GM19238 (cell line): ENCODE measurements around the gene PIWIL1.
A peak's percentile ranks its signal among the peaks of the same experiment; 100 is the strongest.

Experiments used
- DNase-seq: peaks from one replicate; pipeline ENCODE4 v3.0.0; 2011; ENCODE audit warnings: low spot score; ENCODE audit not compliant: insufficient read length

The PIWIL1 gene

GRCh38 chr12:130337488-130338303 lies at the start of gene PIWIL1:
Gene PIWIL1 (plus strand): TSS chr12:130337887. CDS start chr12:130342592, 4,705 bp downstream.
- no peak for DNase-seq

GRCh38 chr12:130288206-130288605 lies 49.5 kb upstream of the PIWIL1 start:
- no peak for DNase-seq

GRCh38 chr12:130288691-130289090 lies 49.0 kb upstream of the PIWIL1 start:
- no peak for DNase-seq

DNA sequence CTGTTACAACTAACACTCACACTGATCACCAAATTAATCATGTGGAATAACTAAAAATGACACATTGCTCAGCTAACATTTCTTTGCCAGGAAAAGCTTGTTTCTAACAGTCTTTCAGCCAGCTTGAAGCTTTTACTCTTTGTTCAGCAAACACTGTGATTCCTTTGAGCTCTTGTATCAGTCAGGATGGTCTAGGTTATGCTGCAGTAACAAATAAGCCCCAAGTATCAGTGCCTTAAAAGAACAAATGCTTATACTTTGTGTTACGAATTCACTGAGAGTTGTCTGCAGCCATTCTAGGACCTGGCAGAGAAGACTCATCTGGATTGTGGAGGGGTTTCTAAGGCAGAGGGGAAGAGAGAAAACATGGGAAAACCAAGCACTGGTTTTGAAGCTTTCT lies 47.6 kb upstream of the PIWIL1 start:
- DNase-seq = no peak

- no peak for DNase-seq
Observed at GRCh38 chr12:130298322-130299021, 39.2 kb upstream of the PIWIL1 start.

- no peak for DNase-seq
Observed at GRCh38 chr12:130299574-130299973, 38.1 kb upstream of the PIWIL1 start.

DNA sequence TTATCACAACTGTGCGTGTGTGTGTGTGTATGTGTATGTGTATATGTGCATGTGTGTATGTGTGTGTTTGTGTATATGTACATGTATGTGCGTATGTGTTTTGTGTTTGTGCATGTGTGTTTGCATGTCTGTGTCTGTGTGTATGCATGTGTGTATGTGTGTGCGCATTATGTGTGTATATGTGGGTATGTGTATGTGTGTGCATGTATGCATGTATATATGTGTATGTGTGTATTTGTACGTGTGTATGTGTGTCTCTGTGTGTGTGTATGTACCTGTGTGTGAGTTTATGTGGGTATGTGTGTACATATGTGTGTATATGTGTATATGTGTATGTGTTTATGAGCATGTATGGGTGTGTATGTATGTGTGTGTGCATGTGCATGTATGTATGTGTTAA lies 37.6 kb upstream of the PIWIL1 start:
- DNase-seq = no peak

DNA sequence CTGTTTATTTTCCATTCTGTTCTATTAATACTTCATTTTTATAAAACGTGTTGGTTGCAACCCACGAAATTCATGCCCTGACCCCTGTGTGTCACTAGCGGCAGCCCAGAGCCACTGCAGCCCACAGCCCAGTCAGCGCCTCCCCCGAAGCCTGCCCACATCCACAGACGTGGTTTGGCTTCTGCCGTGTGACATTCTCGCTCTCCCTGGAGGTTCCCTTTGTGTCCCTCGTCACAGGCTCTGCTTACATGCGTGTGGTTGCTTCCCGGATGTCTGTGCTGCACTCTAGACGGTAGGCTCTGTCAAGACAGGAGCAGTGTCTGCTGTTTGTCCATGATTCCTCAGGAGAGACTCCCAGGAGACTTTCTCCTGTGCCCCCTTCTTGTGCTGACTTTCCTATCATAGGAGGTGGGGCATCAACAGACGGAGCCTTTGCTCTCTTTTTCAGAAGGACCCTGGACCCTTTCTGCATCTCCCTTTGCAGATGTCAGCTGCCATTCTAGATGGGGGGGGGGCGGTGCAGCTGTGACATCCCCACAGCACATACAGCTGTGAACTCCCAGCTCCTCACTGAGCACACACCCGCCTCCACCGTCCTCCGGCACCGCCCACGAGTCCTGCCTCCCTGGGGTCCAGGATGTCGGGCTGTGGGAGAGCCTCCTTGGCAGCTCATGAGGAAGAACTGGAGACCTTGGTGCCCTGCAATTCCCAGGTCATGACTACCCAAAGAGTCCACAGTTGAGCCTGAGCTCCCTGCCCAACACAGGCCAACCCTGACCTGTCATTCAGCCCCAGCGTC lies 36.8 kb upstream of the PIWIL1 start:
- no peak for DNase-seq

DNA sequence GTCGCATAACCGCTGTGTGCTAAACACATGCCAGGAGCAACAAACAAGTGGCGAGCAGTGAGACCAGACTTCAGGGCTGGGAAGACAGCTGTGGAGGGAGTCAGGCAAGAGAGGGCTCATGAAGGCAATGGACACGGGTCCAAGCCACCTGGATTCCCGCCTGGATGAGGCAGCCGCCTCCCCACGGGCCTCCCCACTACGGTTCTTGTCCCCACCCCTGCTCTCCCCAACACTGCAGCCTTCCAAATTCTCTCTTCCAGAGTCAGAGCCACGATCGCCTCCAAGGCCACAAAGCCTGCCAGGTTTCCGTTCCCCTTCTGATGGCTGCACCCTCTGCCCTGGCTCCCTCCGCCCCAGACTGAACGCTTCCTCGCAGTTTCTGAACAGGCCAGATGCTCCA lies 36.1 kb upstream of the PIWIL1 start:
- no peak for DNase-seq

- no peak for DNase-seq
Observed at GRCh38 chr12:130303781-130304180, 33.9 kb upstream of the PIWIL1 start.

DNA sequence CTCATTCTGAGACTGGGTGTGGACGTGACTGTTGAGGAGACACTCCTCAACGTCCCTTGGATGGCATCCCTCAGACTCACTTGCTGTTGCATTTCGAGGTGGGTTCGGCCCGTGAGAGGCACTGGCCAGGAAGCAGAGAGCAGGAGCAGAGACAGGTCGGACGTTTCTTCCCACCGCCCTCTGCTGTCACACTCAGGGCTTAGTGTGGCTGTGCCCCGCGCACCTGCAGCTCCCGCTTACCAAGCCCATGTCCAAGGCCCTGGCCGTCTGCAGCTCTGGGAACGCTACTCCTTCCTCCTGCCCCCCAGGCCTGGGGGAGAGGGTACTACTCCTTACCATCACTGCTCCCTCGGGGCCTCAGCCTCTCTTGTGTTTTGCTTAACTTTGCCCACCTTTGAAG lies 29.8 kb upstream of the PIWIL1 start:
- no peak for DNase-seq

- DNase-seq = no peak
Observed at GRCh38 chr12:130308393-130308792, 29.3 kb upstream of the PIWIL1 start.

DNA sequence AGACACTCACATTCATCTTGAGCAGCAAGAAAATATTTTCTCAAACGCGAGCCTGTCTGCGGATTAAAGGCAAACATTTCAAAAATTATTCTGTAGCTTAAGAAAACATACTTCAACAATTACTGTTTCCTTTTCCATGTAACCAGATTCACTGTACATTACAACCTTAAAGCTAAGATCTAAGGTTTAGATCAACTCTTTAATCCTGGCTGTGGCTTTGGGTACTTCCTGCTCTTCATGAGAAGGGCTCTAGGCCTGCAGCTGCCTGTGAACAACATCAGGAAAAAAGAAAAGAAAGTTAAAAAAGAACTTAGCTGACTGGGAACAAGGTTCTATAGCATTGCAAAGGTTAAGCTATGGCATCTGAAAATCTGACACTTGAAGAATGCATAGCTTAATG lies 21.4 kb upstream of the PIWIL1 start:
- DNase-seq = no peak

- DNase-seq = no peak
Observed at GRCh38 chr12:130320536-130320935, 17.2 kb upstream of the PIWIL1 start.

- DNase-seq = no peak
Observed at GRCh38 chr12:130322263-130322662, 15.4 kb upstream of the PIWIL1 start.

DNA sequence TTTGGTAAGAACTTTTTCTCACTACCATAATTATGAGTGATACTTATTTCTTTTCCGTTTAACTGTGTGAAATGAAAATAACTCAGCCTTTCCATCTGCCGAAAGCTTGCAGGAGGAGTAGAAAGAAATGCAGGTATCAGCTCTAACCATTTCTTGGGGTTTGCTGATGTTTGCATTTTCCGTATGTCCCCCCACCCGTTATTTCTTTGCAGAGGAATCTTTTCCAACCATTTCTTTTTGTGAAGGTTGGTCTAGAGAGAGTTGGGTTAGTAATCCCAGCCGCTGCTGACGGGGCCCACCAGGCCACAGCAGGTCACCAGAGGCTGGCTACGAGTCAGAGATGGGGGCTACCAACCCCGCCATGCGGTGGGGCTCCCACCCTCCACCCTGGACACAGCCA lies 7.0 kb upstream of the PIWIL1 start:
- no peak for DNase-seq

DNA sequence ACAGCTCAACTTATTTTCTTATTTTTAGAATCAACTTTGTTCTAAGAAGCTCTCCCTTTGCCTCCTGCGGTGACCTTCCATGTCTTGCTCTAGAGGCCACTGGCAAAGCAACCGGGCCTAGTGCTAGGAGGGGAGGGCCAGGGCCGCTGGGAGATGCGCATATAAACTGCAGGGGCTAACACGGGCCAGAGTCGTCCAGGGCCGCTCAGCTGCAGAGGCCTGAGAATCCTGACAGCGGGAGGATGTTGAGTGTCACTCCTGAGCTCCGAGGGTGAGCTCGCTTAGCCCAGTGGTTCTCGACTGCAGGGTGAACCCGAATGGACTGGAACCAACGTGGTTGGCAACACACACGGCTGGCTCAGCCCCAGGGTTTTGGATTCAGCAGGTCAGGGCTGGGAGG lies 6.5 kb upstream of the PIWIL1 start:
- no peak for DNase-seq

- DNase-seq = no peak
Observed at GRCh38 chr12:130333341-130333740, 4.3 kb upstream of the PIWIL1 start.

GRCh38 chr12:130334399-130334798 lies 3.3 kb upstream of the PIWIL1 start:
- no peak for DNase-seq

GRCh38 chr12:130334937-130335336 lies 2.8 kb upstream of the PIWIL1 start:
- no peak for DNase-seq

GRCh38 chr12:130335517-130336392 lies 1.9 kb upstream of the PIWIL1 start:
- DNase-seq = peak; percentile 16
